Measurements from ENCODE around the gene SLC35D1. TPM values are rescaled to one million over a fixed set of nuclear protein-coding genes. Genes with fewer than 3 reads are reported as not detected.

Gene SLC35D1
- total RNA-seq, 6 donors from 2014 or later, result 1.4 to 8.6 (median 5.4) TPM

DNA sequence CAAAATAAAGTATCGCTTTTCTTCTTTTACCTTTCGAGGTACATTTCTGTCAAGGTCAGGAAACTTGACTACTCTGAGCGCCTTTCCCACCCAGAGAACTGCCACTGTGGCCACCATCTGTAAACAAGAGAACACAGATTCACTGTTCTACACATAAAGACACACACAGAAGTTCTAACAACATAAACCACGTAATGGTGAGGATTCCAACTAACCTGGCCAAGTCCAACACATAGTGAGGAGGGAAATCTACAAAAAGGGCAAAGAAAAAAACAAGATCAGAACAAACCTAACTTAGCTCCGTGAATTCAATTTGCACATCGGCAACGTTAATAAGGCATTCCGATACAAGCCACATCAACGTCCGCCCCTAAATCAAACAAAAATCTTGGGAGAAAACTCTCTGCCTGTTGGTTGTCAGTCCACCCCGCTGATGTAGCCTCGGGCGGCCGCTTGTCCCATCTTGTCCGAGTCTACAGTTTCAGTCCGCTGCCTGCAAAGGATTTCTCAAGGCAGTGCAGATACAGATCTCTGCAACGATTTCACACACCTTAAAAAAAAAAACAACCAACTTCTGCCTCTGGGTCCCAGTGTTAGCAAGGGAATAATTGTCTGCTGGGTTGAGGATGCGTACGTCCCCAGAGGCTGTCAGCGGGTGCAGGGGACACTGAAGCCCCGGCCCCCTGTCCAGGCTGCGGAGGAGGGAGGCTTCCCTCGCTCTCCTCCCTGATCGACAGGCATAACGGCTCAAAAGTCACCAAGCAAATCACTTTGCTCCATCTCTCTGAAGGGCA, 1.0 kb downstream of the SLC35D1 start:
- Histone ChIP-seq H3K36me3 (peaks cover 0 to 27% (median 2%) of the 10 kb centered on the region in 4 donors), H3K27ac (peak overlapping the region; percentile 92 to 98 (median 94)), H3K4me1 (peaks cover 6 to 11% (median 8%) of the 10 kb centered on the region in 4 donors), H3K9me3 (no peaks in the 10 kb centered on the region), H3K4me3 (peak overlapping the region; percentile 62 to 92 (median 74)), H3K27me3 (no peaks in the 10 kb centered on the region)
- DNase-seq (peak in 1 of 2 donors; percentile 45), ATAC-seq (ENCODE audit: low FRiP score in 2 of 2) (peak in 1 of 2 donors; percentile 45)
- TF ChIP-seq POLR2AphosphoS5 (IDR thresholded peaks at IDR 0.05), result no peak
- TF ChIP-seq EP300 (IDR thresholded peaks at IDR 0.05), result no peak
- TF ChIP-seq, protein P1, sequence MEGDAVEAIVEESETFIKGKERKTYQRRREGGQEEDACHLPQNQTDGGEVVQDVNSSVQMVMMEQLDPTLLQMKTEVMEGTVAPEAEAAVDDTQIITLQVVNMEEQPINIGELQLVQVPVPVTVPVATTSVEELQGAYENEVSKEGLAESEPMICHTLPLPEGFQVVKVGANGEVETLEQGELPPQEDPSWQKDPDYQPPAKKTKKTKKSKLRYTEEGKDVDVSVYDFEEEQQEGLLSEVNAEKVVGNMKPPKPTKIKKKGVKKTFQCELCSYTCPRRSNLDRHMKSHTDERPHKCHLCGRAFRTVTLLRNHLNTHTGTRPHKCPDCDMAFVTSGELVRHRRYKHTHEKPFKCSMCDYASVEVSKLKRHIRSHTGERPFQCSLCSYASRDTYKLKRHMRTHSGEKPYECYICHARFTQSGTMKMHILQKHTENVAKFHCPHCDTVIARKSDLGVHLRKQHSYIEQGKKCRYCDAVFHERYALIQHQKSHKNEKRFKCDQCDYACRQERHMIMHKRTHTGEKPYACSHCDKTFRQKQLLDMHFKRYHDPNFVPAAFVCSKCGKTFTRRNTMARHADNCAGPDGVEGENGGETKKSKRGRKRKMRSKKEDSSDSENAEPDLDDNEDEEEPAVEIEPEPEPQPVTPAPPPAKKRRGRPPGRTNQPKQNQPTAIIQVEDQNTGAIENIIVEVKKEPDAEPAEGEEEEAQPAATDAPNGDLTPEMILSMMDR (IDR thresholded peaks at IDR 0.05), result no peak
- no peak for TF ChIP-seq POLR2A (IDR thresholded peaks at IDR 0.05)
- WGBS, 2 donors, result 6 to 7% methylated on average over 22 to 24 of the region's 25 CpGs

DNA sequence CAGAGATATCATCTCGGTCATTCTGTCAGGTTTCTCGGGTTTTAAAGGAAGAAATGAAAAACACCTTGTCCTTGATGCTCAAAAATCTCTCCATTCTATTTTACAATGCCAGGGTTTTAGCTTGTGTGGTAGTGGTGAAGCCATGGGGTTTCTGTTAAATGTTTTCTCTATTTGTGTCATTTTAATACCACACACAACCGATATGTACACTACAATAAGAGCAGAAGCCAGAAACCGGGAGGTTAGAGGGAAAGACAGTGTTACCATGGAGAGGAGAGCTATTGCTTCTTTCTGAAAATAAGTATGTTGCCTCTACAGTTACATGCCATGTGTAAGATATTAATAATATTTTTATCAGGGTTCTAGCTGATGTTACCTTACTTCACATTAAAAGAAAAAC, 2.8 kb downstream of the SLC35D1 start:
- no peak for DNase-seq

DNA sequence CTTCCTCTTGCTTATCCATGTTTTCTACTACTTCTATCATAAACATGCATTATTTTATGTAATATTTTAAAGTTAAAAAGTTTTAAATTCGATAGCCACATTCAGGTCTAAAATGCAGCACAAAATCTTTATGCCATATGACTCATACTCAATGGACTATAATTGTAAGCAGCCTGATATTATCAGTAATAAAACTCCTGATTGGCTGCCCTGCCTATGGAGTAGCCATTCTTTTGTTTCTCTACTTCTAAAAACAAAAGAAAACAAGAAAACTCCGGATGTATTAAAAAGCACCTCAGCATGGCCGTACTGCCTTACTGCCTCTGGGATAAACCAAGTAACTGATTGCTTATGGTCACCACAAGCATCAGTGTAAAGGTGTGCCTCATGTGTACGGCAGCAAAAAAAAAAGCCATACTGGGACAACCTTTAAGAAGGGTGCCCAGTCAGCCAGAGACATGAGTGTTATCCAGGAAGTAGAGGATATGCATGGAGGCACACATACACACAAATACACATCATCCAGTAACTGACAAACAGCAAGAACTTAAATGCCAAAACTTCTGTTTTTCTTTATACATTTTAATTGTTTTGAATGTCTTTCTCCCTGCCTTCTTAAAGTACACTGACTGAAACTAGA, 9.2 kb downstream of the SLC35D1 start:
- Histone ChIP-seq H3K27ac (no peak overlapping the region), H3K4me1 (no peaks in the 10 kb centered on the region), H3K36me3 (peaks cover 9 to 87% (median 24%) of the 10 kb centered on the region in 4 donors), H3K27me3 (no peaks in the 10 kb centered on the region), H3K4me3 (no peak overlapping the region), H3K9me3 (no peaks in the 10 kb centered on the region)
- DNase-seq (no peak), ATAC-seq (ENCODE audit: low FRiP score in 2 of 2) (no peak)
- WGBS, 2 donors, result 90 to 91% methylated on average over 4 of the region's 4 CpGs
- TF ChIP-seq POLR2AphosphoS5 (IDR thresholded peaks at IDR 0.05), result no peak
- TF ChIP-seq EP300 (IDR thresholded peaks at IDR 0.05), result no peak
- TF ChIP-seq POLR2A (IDR thresholded peaks at IDR 0.05), result no peak
- TF ChIP-seq, protein P1 (IDR thresholded peaks at IDR 0.05), result no peak

More for the DNA sequence above, 2.8 kb downstream of the SLC35D1 start:
- Histone ChIP-seq H3K9me3 (no peaks in the 10 kb centered on the region), H3K4me1 (peaks cover 6 to 11% (median 8%) of the 10 kb centered on the region in 4 donors), H3K4me3 (no peak overlapping the region), H3K36me3 (peaks cover 3 to 43% (median 9%) of the 10 kb centered on the region in 4 donors), H3K27me3 (no peaks in the 10 kb centered on the region), H3K27ac (no peak overlapping the region)
- TF ChIP-seq POLR2AphosphoS5 (IDR thresholded peaks at IDR 0.05) (no peak), EP300 (IDR thresholded peaks at IDR 0.05) (no peak), POLR2A (IDR thresholded peaks at IDR 0.05) (no peak)
- TF ChIP-seq, protein P1 (IDR thresholded peaks at IDR 0.05), result no peak
- ATAC-seq (ENCODE audit: low FRiP score in 2 of 2), result no peak
- WGBS, 2 donors, result 77% methylated on average over 4 of the region's 4 CpGs

DNA sequence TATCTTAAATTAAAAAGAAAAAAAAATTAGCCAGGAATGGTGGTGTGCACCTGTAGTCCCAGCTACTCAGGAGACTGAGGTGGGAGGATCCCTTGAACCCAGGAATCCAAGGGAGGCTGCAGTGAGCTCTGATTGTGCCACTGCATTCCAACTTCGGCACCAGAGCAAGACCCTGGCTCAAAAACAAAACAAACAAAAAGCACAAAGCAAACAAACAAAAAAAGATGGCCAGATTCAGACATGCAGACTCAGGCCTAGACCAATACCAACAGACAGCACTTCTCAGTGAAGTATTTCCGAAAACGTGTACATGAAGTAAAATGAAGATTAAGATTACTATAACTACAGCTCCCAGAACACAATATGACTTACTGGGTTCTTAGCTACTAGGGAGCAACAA, 10.6 kb downstream of the SLC35D1 start:
- no peaks in the 10 kb centered on the region for H3K27me3 ChIP-seq
- no peaks in the 10 kb centered on the region for H3K9me3 ChIP-seq
- peaks cover 11 to 86% (median 29%) of the 10 kb centered on the region in 4 donors for H3K36me3 ChIP-seq
- no peak for ATAC-seq (ENCODE audit: low FRiP score in 2 of 2)
- 84 to 89% methylated on average over 3 of the region's 3 CpGs for WGBS, 2 donors
- TF ChIP-seq, protein P1 (IDR thresholded peaks at IDR 0.05), result no peak
- TF ChIP-seq EP300 (IDR thresholded peaks at IDR 0.05) (no peak), POLR2AphosphoS5 (IDR thresholded peaks at IDR 0.05) (no peak), POLR2A (IDR thresholded peaks at IDR 0.05) (no peak)
- H3K27ac ChIP-seq, result no peak overlapping the region
- H3K4me3 ChIP-seq, result no peak overlapping the region
- no peaks in the 10 kb centered on the region for H3K4me1 ChIP-seq
- DNase-seq, result no peak

Data from upper lobe of left lung (tissue), 6 donors.